Measurements from ENCODE around the gene RASSF5.

The RASSF5 gene, protein sequence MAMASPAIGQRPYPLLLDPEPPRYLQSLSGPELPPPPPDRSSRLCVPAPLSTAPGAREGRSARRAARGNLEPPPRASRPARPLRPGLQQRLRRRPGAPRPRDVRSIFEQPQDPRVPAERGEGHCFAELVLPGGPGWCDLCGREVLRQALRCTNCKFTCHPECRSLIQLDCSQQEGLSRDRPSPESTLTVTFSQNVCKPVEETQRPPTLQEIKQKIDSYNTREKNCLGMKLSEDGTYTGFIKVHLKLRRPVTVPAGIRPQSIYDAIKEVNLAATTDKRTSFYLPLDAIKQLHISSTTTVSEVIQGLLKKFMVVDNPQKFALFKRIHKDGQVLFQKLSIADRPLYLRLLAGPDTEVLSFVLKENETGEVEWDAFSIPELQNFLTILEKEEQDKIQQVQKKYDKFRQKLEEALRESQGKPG

DNA sequence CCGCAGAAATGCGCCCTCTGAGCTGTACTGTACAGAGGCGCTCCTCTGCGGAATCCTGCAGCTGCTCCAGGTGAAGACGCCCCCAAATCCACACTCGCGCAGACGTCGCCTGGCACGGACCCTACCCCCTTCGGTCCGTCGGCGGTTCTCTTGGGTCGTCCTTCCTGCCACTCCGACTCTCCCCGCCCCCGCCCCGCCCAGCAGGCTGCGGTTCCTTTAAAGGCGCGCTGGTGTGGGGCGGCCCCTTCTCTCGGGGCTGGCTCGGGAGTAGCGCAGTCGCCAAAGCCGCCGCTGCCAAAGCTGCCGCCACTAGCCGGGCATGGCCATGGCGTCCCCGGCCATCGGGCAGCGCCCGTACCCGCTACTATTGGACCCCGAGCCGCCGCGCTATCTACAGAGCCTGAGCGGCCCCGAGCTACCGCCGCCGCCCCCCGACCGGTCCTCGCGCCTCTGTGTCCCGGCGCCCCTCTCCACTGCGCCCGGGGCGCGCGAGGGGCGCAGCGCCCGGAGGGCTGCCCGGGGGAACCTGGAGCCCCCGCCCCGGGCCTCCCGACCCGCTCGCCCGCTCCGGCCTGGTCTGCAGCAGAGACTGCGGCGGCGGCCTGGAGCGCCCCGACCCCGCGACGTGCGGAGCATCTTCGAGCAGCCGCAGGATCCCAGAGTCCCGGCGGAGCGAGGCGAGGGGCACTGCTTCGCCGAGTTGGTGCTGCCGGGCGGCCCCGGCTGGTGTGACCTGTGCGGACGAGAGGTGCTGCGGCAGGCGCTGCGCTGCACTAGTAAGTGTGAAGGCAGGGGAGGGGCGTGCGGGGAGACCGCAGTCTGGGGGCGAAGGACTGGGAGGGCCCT, at the start of gene RASSF5:
TSS of gene RASSF5 (plus strand) at position 248 of the 846 bp plus-strand sequence. CDS start at position 320, 72 bp downstream.
- no peak for DNase-seq (ENCODE audit: low read depth)

- no peak for DNase-seq (ENCODE audit: low read depth)
Observed at GRCh38 chr1:206459703-206460102, 47.6 kb upstream of the RASSF5 start.

DNA sequence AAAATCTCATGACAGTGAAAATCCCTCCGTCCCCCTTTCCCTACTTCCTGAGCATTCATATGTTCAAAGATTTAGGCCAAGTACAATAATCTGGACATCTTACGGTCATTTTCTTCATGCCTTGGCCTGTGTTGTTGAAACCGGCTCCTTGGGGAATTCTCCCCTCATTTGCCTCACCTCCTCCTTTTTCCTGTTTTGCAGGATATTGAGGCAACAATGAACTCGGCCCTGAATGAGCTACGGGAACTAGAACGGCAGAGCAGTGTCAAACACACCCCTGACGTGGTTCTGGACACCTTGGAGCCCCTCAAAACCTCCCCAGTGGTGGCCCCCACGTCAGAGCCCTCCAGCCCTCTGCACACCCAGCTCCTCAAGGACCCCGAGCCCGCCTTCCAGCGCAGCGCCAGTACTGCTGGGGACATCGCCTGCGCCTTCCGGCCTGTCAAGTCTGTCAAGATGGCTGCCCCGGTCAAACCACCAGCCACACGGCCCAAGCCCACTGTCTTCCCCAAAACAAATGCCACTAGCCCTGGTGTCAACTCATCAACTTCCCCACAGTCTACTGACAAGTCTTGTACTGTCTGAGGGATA, 46.4 kb upstream of the RASSF5 start:
- no peak for DNase-seq (ENCODE audit: low read depth)

DNA sequence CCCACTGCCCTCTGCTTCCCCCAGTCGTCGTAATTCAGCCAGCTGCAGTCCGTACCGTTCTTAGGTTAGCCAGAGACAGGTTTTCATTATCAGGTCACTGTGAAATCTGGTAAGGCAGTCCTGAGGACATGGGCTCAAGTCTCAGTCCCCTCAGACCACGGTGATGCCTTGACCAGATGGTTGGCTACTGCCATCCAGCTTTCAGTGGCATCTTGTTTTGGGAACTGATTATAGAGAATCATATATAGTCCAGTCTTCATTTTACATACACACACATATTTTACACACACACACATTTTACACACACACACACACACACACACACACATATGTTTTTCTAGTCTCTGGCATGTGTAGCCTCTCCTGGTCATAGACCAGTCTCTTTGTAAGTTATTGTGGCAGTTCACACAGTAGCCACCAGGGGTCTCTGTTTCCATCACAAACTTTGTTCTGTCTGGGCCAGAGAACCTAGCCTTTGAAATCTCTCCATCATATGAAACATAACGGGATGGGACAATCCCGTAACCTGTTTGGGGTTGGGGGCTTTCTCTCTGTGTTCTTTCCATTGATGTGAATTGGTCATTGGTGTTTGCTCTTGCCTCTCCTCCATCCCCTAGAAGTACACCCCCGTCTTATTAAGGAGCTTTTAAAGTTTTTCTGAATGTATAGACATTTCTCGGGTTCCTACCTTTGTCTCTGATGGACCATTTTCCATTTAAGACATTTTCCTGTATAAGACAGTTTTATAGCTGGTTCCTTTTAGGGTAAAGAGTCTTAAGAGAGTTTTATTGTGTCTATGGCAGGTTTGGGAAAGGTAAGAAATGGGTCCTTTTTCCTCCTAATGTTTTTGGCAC, 45.5 kb upstream of the RASSF5 start:
- DNase-seq (ENCODE audit: low read depth), result peak; percentile 52

DNA sequence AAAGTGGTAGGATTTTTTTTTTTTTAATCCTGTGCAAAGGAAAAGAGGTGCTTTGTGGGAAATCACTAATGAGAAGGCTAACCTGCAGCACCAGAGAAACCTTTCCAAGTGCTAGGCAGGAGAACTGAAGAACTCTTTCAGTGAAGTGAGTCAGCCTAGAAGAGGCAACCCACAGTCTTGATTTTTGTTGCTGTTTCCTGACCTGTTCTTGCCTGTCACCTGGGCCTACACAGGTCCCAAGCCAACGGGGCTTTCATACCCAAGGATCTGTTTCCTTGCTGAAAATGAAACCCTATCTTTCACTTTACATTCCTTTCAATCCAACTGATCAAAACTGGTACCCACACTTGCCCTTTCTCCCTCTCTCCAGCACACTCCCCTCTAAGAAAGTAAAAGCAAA, 44.2 kb upstream of the RASSF5 start:
- no peak for DNase-seq (ENCODE audit: low read depth)

GRCh38 chr1:206463911-206464310, 43.4 kb upstream of the RASSF5 start:
- no peak for DNase-seq (ENCODE audit: low read depth)

DNA sequence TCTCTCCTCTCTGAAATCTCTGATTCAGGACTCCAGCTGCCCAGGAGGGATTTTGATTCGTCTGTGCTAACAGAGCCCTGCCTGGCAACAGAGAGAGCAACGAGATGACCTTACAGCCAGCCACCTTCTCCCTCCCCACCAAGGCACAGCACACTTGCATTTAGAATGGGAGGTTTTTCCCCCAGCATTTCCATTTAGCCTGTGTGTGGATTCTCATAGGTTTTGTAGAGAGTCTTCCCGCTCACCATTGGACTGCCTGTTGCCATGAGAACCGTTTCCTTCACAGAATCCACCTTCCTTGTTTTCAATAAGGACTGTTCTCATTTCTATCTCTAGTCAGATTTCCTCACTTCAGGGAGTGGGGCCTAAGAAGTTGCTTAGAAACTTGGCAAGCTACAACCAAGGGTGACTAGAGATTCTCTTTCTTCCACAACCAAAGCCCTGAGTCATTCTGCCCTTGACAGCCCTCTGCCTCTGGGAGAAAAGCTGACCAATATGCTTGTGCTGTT, 42.8 kb upstream of the RASSF5 start:
- no peak for DNase-seq (ENCODE audit: low read depth)

DNA sequence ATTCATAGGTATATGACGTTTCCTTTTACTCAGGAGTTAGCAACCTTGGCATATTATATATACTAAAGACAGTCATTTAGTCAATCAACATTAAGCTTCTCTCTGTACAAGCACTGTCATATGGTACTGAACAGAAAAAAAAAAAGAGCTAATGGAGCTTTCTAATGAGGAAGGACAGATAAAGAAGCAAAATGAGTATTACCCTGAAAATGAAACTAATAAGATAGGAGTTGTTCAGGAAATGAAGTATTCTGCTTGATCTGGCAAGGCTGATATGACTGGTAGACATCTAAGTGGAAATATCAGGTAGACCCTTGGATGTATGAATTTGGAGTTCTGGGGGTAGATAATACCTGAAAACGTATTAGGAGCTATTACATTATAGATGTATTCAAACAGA, 41.4 kb upstream of the RASSF5 start:
- no peak for DNase-seq (ENCODE audit: low read depth)

DNA sequence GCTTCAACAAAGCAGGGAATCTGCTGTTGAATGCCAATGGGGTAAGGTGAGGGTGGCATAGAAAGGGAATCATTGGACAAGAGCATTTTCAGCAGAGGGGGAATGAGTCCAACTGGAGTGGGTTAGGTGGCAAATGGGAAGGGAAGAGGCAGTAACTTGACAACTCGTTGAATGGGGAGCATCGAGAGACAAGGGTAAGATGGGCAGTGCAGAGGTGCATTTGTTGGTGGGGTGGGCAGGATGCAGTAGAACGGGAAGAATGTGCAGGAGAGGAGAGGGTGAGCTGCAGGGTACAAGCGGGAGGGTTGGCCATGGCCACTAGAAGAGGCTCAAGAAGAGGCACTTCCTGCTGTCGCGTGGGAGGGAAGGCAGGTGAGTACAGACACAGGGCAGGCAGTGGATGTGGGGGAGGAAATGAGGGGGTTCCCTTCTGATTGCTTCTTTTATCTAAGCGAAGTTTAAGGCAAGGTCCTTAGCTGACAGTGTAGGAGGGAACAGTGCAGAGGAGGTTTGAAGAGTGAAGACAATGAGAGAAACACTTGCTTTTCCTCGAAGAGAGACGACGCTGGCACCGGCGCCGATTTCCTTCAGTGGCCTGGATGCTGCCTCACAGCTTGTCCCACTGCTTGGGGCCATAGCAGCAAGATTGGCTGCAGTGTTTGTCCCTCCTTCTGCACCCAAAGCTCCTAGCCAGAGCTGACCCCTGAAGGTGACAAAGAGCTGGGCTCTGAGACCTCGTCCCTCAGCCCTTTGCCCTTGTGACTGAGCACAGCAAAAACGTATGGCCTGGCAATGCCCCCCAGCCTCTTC, 40.3 kb upstream of the RASSF5 start:
- no peak for DNase-seq (ENCODE audit: low read depth)

DNA sequence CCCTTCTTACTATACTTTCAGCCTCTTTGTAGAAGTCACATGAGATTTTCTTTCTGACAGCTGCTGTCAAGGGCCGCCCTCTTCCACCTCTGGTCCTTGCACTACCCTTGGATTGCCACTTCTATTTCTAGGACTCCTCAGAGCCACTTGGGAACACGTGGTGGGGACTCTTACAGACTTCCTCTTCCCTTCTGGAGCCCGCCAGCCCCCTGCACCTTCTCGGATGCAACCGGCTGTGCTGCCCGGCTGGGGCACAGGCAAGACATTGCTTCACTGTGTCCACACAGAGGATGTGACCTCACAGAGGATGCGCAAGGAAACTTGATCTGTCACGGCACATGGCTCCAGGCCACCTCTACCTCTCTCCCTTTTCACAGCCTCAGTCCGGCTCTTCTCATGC, 39.4 kb upstream of the RASSF5 start:
- DNase-seq (ENCODE audit: low read depth), result no peak

GRCh38 chr1:206468571-206468970, 38.8 kb upstream of the RASSF5 start:
- DNase-seq (ENCODE audit: low read depth), result no peak

DNA sequence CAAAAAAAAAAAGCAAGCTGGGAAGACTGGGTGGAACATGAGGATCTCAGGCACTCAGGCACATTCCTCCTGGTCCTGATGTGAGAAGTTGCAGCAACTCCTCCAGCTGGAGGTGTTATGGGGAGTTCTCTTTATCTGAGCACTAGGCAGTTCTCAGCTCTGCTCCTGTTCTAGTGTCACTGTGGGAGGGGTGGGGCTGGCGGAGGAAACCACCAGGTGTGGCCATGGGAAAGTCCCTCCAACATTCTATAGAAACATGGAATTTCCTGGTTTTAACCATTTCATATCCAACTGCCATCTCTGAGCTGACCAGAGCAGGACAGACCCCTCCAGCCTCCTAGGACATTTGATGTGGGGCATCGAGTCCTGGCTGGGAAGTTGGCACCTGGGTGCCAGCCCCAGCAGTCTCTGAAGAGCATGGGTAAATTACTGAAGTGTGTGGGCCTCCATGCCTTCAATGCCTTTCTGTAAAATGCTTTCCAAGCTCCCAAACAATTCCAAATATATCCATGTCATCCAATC, 37.9 kb upstream of the RASSF5 start:
- DNase-seq (ENCODE audit: low read depth), result no peak

- peak; percentile 26 for DNase-seq (ENCODE audit: low read depth)
Observed at GRCh38 chr1:206469933-206470691, 37.2 kb upstream of the RASSF5 start, which contains the start of gene IKBKE. Gene IKBKE (plus strand): TSS chr1:206470476. CDS start chr1:206473228, 2,752 bp downstream.

DNA sequence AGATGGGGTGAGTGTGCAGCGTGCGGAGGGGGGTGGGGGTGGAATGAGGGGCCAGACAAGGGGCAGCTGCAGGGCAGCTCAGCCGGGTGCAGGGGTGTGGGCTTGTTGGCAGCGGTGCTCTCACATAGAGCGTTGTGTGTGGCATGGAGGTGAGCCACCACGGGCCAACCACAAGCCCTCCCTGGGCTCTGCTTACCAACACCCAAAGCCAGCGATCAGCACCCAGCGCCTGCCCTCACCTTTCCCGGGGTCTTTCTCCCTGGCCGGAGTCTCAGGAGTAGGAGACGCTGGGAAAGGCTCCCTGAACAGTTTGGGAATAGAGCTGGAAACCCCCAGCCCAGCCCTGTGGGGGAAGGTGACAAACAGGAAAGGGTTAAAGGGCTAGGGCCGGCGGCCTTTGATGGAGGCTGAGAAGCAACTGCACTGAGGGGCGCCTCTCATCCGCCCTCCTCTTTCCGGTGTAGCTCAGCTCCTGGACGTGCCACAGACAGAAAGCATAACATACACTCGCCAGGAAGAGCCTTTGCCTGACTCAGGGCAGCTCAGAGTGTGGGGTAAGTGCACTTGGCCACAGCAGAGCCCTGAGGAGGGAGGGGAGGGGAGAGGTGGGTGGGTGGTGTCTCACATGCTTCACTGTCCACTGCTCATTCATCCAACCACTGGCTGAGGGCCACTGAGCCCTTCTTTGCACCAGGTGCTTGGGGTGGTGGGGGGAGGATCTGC, 36.5 kb upstream of the RASSF5 start:
- peak; percentile 45 for DNase-seq (ENCODE audit: low read depth)

- no peak for DNase-seq (ENCODE audit: low read depth)
Observed at GRCh38 chr1:206471415-206471801, 35.9 kb upstream of the RASSF5 start.

DNA sequence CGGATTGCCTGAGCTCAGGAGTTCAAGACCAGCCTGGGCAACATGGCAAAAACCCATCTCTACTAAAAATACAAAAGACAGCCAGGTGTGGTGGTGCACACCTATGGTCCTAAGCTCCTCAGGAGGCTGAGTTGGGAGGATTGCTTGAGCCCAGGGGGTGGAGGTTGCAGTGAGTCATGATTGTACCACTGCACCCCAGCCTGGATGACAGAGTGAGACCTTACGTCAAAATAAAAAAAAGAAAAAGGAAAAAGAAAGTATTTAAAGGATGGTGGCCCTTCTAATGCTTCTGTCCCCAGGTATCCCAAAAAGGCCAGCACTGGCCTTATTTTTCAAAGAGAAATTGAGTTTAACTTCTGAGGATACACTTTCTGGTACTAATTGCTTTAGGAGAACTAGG, 35.3 kb upstream of the RASSF5 start:
- DNase-seq (ENCODE audit: low read depth), result no peak

DNA sequence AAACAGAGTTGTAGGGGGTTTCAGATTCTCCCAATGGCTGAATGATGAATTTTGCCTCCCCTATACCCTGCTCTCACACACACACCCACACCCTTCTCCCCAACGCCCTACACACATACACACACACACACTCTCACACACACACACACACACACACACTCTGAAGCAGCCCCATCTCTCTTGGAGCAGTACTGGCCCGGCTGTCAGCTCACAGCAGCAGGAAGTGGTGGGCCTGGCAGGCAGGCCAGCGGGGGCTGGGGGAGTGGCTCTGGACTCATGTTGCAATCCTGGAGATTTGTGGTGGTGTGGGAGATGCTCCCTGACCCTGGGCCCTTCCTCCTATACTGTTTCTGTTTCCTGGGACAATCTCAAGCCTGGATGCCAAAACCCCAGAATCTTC, 34.9 kb upstream of the RASSF5 start:
- peak; percentile 66 for DNase-seq (ENCODE audit: low read depth)

- no peak for DNase-seq (ENCODE audit: low read depth)
Observed at GRCh38 chr1:206472886-206473285, 34.4 kb upstream of the RASSF5 start.

- DNase-seq (ENCODE audit: low read depth), result no peak
Observed at GRCh38 chr1:206476058-206476457, 31.3 kb upstream of the RASSF5 start.

All from CMK (cell line).